Smooth muscle cell (in vitro differentiated cells): Measurements from ENCODE around the gene SSH2. TPM values are rescaled to one million over a fixed set of nuclear protein-coding genes. Genes with fewer than 3 reads are reported as not detected.

Source experiments
- DNase-seq: peaks from one replicate; lab custom pipeline; 2025; ENCODE audit not compliant: unreplicated experiment; lab: John Stamatoyannopoulos, UW
- H2AFZ ChIP-seq: fragments of 200-600 bp; sonication (generic); 2 replicates; pipeline ENCODE4 v1.6.0; 2016; ENCODE audit warnings: antibody characterized with exemption, low read depth, mild to moderate bottlenecking
- H3F3A ChIP-seq: fragments of 200-600 bp; sonication (generic); 2 replicates; pipeline ENCODE4 v1.6.0; 2017; ENCODE audit warnings: antibody characterized with exemption, low read depth
- H3K27ac ChIP-seq: fragments of 200-600 bp; sonication (generic); 2 replicates; pipeline ENCODE4 v1.5.1; 2016; ENCODE audit warnings: low read depth, mild to moderate bottlenecking
- H3K27me3 ChIP-seq: fragments of 200-600 bp; sonication (generic); 2 replicates; pipeline ENCODE4 v1.6.1; 2016; ENCODE audit warnings: low read depth, mild to moderate bottlenecking
- H3K36me3 ChIP-seq: fragments of 200-600 bp; sonication (generic); 2 replicates; pipeline ENCODE4 v1.5.1; 2016; ENCODE audit warnings: low read depth
- H3K4me1 ChIP-seq: fragments of 200-600 bp; sonication (generic); 2 replicates; pipeline ENCODE4 v1.5.1; 2016; ENCODE audit warnings: low read depth
- H3K4me2 ChIP-seq: fragments of 200-600 bp; sonication (generic); 2 replicates; pipeline ENCODE4 v1.6.0; 2016; ENCODE audit warnings: mild to moderate bottlenecking
- H3K4me3 ChIP-seq: fragments of 200-600 bp; sonication (generic); 2 replicates; pipeline ENCODE4 v1.5.1; 2016; ENCODE audit warnings: mild to moderate bottlenecking
- H3K79me2 ChIP-seq: fragments of 200-600 bp; sonication (generic); 2 replicates; pipeline ENCODE4 v1.6.0; 2016; ENCODE audit warnings: low read depth, mild to moderate bottlenecking
- H3K9ac ChIP-seq: fragments of 200-600 bp; sonication (generic); 2 replicates; pipeline ENCODE4 v1.6.0; 2016; ENCODE audit warnings: low read depth
- H3K9me3 ChIP-seq: fragments of 200-600 bp; sonication (generic); replicated peaks from 2 replicates; pipeline ENCODE4 v1.5.1; 2016; ENCODE audit warnings: low read depth
- H4K20me1 ChIP-seq: fragments of 200-600 bp; sonication (generic); 2 replicates; pipeline ENCODE4 v1.6.0; 2016; ENCODE audit warnings: low read depth
- CTCF ChIP-seq: fragments of 200-600 bp; sonication (generic); IDR thresholded peaks from 2 replicates; pipeline ENCODE4 v1.5.1; 2017; ENCODE audit warnings: borderline replicate concordance, mild to moderate bottlenecking, antibody characterized with exemption; ENCODE audit not compliant: insufficient read depth, poor library complexity, severe bottlenecking
- WGBS: methylation state at CpG from one replicate; pipeline ENCODE4 v1.1.7; 2016; ENCODE audit warnings: low lambda C conversion rate; 5-methylcytosine and 5-hydroxymethylcytosine counted together
- polyA plus RNA-seq: library from polyadenylated mRNA; unstranded; fragments of >200 nt; fragmentation: Nextera tagmentation; extraction: Ambion mirVana; gene quantifications from 2 replicates; pipeline ENCODE4 v1.2.1, GENCODE V29; 2016
- total RNA-seq: library from RNA; depleted of rRNA; stranded (reverse); fragments of >200 nt; gene quantifications from 2 replicates; pipeline ENCODE4 v1.2.3, GENCODE V29; 2014

Gene SSH2
- total and polyA plus RNA-seq, 2 experiments from 2014 or later: 9.7 to 10.4 TPM

DNA sequence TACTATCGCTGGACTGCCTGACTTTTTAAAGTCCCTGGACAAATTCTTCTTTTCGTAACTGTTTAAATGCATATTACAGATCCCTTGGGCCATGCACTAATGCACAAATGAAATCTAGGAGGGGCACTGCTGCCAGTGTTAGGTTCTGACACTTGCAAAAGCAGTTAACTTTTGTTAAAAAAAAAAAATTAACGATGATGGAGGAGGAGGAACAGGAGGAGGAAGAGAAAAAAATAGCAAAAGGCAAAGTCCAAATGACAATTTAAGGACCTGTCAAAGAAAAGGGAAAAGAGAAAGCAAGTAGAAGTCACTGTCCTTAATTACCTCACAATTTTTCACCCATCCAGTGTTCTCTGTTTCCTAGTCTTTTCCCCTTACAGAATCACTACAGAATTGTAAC is 209.5 kb downstream of the SSH2 start:
- H3K9ac ChIP-seq: no peak overlapping the region
- H3K79me2 ChIP-seq: no peaks in the 10 kb centered on the region
- no peaks in the 10 kb centered on the region for H4K20me1 ChIP-seq
- no peak overlapping the region for H3K4me2 ChIP-seq
- H3K9me3 ChIP-seq: no peaks in the 10 kb centered on the region
- TF ChIP-seq CTCF: no peak
- H3K4me1 ChIP-seq: peaks cover 4% of the 10 kb centered on the region
- DNase-seq: no peak
- H3K27ac ChIP-seq: no peak overlapping the region
- H3K36me3 ChIP-seq: no peaks in the 10 kb centered on the region
- H2AFZ ChIP-seq: no peak overlapping the region
- H3F3A ChIP-seq: no peaks in the 10 kb centered on the region
- WGBS: 86% methylated on average over 3 of the region's 3 CpGs
- no peak overlapping the region for H3K4me3 ChIP-seq
- no peaks in the 10 kb centered on the region for H3K27me3 ChIP-seq

DNA sequence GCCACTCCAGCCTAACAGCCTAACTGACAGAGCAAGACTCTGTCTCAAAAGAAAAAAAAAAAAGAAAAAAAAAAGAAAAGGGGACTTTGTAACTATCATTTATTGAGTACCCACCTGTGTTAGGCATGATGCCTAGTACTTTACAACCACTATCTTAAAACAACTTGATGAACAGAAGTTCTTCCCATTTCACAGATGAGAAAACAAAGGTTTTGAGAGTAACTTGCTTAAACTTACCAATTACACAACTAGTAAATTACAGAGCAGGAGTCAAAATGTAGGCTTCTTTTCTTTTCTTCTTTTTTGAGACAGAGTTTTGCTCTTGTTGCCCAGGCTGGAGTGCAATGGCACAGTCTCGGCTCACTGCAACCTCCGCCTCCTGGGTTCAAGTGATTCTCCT is 210.6 kb downstream of the SSH2 start:
- no peak for DNase-seq
- 93% methylated on average over 2 of the region's 2 CpGs for WGBS
- no peaks in the 10 kb centered on the region for H3K79me2 ChIP-seq
- no peaks in the 10 kb centered on the region for H3K36me3 ChIP-seq
- H4K20me1 ChIP-seq: no peaks in the 10 kb centered on the region
- no peak overlapping the region for H2AFZ ChIP-seq
- no peak overlapping the region for H3K9ac ChIP-seq
- no peaks in the 10 kb centered on the region for H3F3A ChIP-seq
- no peaks in the 10 kb centered on the region for H3K9me3 ChIP-seq
- peaks cover 4% of the 10 kb centered on the region for H3K4me1 ChIP-seq
- no peak overlapping the region for H3K4me3 ChIP-seq
- no peaks in the 10 kb centered on the region for H3K27me3 ChIP-seq
- TF ChIP-seq CTCF: no peak
- H3K4me2 ChIP-seq: no peak overlapping the region
- no peak overlapping the region for H3K27ac ChIP-seq

DNA sequence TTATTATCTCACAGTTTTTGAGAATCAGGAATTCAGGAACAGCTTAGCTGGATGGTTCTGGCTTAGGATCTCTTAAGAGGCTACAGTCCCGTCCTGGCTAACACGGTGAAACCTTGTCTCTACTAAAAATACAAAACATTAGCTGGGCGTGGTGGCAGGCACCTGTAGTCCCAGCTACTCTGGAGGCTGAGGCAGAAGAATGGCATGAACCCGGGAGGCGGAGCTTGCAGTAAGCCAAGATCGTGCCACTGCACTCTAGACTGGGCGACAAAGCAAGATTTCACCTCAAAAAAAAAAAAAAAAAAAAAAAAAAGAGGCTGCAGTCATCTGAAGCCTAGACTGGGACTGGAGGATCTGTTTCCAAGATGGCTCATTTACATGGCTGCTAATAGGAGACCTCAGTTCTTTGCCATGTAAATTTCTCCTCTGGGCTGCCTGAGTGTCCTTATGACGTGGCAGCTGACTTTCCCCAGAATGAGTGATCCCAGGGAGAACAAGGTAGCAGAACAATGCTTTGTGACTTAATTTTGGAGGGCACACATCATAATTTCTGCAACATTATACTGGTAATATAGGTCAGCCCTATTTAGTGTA is 211.5 kb downstream of the SSH2 start:
- H3K9ac ChIP-seq: no peak overlapping the region
- H3K27ac ChIP-seq: no peak overlapping the region
- H3F3A ChIP-seq: no peaks in the 10 kb centered on the region
- H4K20me1 ChIP-seq: no peaks in the 10 kb centered on the region
- no peaks in the 10 kb centered on the region for H3K79me2 ChIP-seq
- TF ChIP-seq CTCF: no peak
- DNase-seq: no peak
- peaks cover 4% of the 10 kb centered on the region for H3K4me1 ChIP-seq
- H3K9me3 ChIP-seq: no peaks in the 10 kb centered on the region
- 86% methylated on average over 8 of the region's 8 CpGs for WGBS
- no peaks in the 10 kb centered on the region for H3K36me3 ChIP-seq
- no peak overlapping the region for H3K4me2 ChIP-seq
- no peak overlapping the region for H3K4me3 ChIP-seq
- H2AFZ ChIP-seq: no peak overlapping the region
- H3K27me3 ChIP-seq: no peaks in the 10 kb centered on the region

- Histone ChIP-seq H3K36me3 (no peaks in the 10 kb centered on the region), H3K4me3 (no peak overlapping the region), H3K27ac (no peak overlapping the region), H3K27me3 (no peaks in the 10 kb centered on the region), H3K9ac (no peak overlapping the region), H2AFZ (no peak overlapping the region), H3K79me2 (no peaks in the 10 kb centered on the region), H3K4me2 (no peak overlapping the region), H3K9me3 (no peaks in the 10 kb centered on the region), H3F3A (peaks cover 3% of the 10 kb centered on the region), H4K20me1 (no peaks in the 10 kb centered on the region), H3K4me1 (peaks cover 4% of the 10 kb centered on the region)
- DNase-seq: no peak
- TF ChIP-seq CTCF: no peak
Observed at GRCh38 chr17:29717817-29718216, 212.2 kb downstream of the SSH2 start.
